ENCODE data around the gene ARHGEF3.
A peak's percentile ranks its signal among the peaks of the same experiment; 100 is the strongest.

The ARHGEF3 gene

DNA sequence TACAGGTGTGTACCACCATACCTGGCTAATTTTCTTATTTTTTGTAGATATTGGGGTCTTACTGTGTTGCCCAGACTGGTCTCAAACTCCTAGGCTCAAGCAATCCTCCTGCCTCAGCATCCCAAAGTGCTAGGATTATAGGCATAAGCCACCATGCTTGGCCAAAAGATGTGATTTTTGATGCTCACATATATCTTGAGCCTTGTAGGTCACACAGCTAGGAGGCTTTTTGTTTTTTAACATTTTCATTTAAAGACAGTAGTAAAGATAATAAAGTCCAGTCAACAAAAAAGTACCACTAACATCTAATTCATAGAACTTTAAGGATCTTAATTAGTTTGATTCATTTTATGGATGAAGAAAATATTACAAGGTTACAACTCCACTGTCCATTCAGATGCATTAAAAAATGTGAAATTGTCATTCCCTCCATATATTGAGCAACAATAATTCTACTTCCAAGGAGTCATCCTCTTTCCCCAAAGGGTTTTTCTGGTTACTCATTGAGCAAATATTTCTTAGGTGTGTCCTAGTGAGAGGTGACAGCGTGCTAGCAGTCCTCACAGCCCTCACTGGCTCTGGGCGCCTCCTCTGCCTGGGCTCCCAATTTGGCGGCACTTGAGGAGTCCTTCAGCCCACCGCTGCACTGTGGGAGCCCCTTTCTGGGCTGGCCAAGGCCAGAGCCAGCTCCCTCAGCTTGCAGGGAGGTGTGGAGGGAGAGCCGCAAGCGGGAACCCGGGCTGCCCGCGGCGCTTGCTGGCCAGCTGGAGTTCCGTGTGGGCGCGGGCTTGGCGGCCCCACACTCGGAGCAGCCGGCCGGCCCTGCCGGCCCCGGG is 110.4 kb downstream of the ARHGEF3 start:
- no peak overlapping the region for H3K9ac ChIP-seq (ENCODE audit: low read length)
- H3K36me3 ChIP-seq (ENCODE audit: control insufficient read depth, insufficient read depth, low read length) = no peaks in the 10 kb centered on the region
- H3K4me3 ChIP-seq (ENCODE audit: low read length) = no peak overlapping the region
- H3K27ac ChIP-seq (ENCODE audit: low read depth, low read length) = no peak overlapping the region
- no peaks in the 10 kb centered on the region for H3K4me1 ChIP-seq (ENCODE audit: control insufficient read depth, insufficient read depth, low read length)
- H3K27me3 ChIP-seq (ENCODE audit: control insufficient read depth, insufficient read depth, low read length) = no peaks in the 10 kb centered on the region

DNA sequence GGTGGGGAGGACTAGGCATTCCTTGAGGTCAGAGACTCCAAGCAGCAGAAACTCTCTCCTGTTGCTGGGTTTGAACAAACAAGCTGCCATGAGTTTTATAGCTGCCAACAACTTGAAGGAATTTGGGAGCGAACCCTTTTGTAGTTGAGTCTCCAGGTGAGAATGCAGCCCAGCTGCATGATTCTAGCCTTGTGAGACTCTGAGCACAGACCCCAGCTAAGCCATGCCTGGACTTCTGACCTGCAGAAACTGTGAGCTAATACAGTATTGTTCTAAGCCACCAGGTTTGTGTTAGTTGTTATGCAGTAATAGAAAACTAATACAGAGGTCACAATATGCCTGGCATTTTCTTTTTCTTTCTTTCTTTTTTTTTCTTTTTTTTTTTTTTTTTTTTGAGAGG is 112.4 kb downstream of the ARHGEF3 start:
- H3K27me3 ChIP-seq (ENCODE audit: control insufficient read depth, insufficient read depth, low read length) = no peaks in the 10 kb centered on the region
- no peaks in the 10 kb centered on the region for H3K36me3 ChIP-seq (ENCODE audit: control insufficient read depth, insufficient read depth, low read length)
- no peak overlapping the region for H3K9ac ChIP-seq (ENCODE audit: low read length)
- H3K27ac ChIP-seq (ENCODE audit: low read depth, low read length) = no peak overlapping the region
- no peaks in the 10 kb centered on the region for H3K4me1 ChIP-seq (ENCODE audit: control insufficient read depth, insufficient read depth, low read length)
- no peak overlapping the region for H3K4me3 ChIP-seq (ENCODE audit: low read length)

GRCh38 chr3:56688191-56688590 is 113.6 kb downstream of the ARHGEF3 start:
- Histone ChIP-seq H3K9ac (ENCODE audit: low read length) (no peak overlapping the region), H3K27ac (ENCODE audit: low read depth, low read length) (no peak overlapping the region), H3K4me3 (ENCODE audit: low read length) (no peak overlapping the region), H3K36me3 (ENCODE audit: control insufficient read depth, insufficient read depth, low read length) (no peaks in the 10 kb centered on the region), H3K4me1 (ENCODE audit: control insufficient read depth, insufficient read depth, low read length) (no peaks in the 10 kb centered on the region), H3K27me3 (ENCODE audit: control insufficient read depth, insufficient read depth, low read length) (no peaks in the 10 kb centered on the region)

- H3K27me3 ChIP-seq (ENCODE audit: control insufficient read depth, insufficient read depth, low read length) = no peaks in the 10 kb centered on the region
- H3K36me3 ChIP-seq (ENCODE audit: control insufficient read depth, insufficient read depth, low read length) = no peaks in the 10 kb centered on the region
- no peak overlapping the region for H3K27ac ChIP-seq (ENCODE audit: low read depth, low read length)
- peaks cover 4% of the 10 kb centered on the region for H3K4me1 ChIP-seq (ENCODE audit: control insufficient read depth, insufficient read depth, low read length)
- H3K4me3 ChIP-seq (ENCODE audit: low read length) = no peak overlapping the region
- no peak overlapping the region for H3K9ac ChIP-seq (ENCODE audit: low read length)
Observed at GRCh38 chr3:56684029-56684428, 117.7 kb downstream of the ARHGEF3 start.

GRCh38 chr3:56683122-56683817 is 118.5 kb downstream of the ARHGEF3 start, which contains the start of gene TASOR:
Gene TASOR, minus strand, starts transcription at chr3:56683265. Its CDS starts 259 bp downstream, at chr3:56683006.
- H3K4me3 ChIP-seq (ENCODE audit: low read length) = peak within 1 kb of the TSS; percentile 89
- H3K9ac ChIP-seq (ENCODE audit: low read length) = peak within 1 kb of the TSS; percentile 77
- H3K27ac ChIP-seq (ENCODE audit: low read depth, low read length) = peak within 1 kb of the TSS; percentile 100
- H3K27me3 ChIP-seq (ENCODE audit: control insufficient read depth, insufficient read depth, low read length) = no peaks in the 10 kb centered on the region
- peaks cover 4% of the 10 kb centered on the region for H3K4me1 ChIP-seq (ENCODE audit: control insufficient read depth, insufficient read depth, low read length)
- no peaks in the 10 kb centered on the region for H3K36me3 ChIP-seq (ENCODE audit: control insufficient read depth, insufficient read depth, low read length)

DNA sequence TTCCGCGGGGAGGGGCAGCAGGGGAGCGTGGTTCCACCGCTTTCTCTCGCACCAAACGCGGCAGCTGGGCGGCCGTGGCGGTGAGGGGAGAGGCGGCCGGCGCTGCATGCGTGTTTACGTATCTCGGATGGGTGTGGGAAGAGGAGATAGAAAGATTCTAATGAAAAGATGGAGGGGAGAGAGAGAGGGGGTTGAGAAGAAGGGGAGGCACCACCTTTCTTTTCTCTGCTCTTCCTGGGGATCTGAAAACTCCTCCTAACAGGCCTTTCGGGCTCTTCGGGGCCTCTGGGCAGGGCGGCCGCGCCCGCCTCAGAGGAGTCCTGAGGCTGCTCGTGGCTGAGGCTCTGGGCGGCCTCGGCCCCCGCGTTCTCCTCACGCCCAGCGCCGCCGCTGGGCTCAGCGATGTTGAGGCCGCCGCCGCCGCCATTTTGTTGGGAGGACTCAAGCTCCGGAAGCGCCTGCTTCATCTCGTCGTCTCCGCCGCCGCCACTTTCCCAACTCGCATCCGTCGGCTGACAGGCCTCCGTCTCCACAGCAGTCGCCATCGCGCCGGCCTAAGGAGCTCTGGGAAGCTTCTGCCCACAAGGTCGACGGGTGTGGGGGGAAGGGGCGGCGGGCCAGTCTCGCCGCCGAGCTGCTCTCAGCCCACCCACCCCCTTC is 119.2 kb downstream of the ARHGEF3 start:
- Histone ChIP-seq H3K4me1 (ENCODE audit: control insufficient read depth, insufficient read depth, low read length) (peaks cover 4% of the 10 kb centered on the region), H3K27ac (ENCODE audit: low read depth, low read length) (peak overlapping the region; percentile 100), H3K4me3 (ENCODE audit: low read length) (peak overlapping the region; percentile 89), H3K36me3 (ENCODE audit: control insufficient read depth, insufficient read depth, low read length) (no peaks in the 10 kb centered on the region), H3K27me3 (ENCODE audit: control insufficient read depth, insufficient read depth, low read length) (no peaks in the 10 kb centered on the region), H3K9ac (ENCODE audit: low read length) (peak overlapping the region; percentile 77)

DNA sequence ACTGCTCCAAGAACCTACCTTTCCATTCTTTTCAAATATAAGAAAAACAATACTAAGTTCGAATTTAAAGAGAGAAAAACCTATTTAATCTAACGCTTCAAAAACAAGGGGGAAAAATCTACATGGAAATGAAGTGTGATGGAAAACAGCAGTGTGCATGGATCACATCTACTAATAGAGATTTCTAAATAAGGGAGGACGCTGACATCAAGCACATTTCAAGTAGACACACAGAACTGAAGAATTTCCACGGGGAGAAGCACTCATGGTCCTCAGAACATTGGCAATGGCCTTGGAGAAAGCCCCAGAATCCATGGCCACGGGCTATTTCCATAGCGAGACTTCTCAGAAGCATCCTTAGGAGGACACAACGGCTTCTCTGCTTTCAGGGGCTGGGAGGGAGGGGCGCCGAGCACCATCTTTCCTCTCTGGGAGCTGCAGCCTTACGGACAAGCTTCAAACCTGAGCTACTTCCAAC is 119.7 kb downstream of the ARHGEF3 start:
- peak overlapping the region; percentile 100 for H3K27ac ChIP-seq (ENCODE audit: low read depth, low read length)
- peak overlapping the region; percentile 89 for H3K4me3 ChIP-seq (ENCODE audit: low read length)
- no peaks in the 10 kb centered on the region for H3K27me3 ChIP-seq (ENCODE audit: control insufficient read depth, insufficient read depth, low read length)
- H3K4me1 ChIP-seq (ENCODE audit: control insufficient read depth, insufficient read depth, low read length) = peaks cover 4% of the 10 kb centered on the region
- peak overlapping the region; percentile 66 for H3K9ac ChIP-seq (ENCODE audit: low read length)
- H3K36me3 ChIP-seq (ENCODE audit: control insufficient read depth, insufficient read depth, low read length) = no peaks in the 10 kb centered on the region

DNA sequence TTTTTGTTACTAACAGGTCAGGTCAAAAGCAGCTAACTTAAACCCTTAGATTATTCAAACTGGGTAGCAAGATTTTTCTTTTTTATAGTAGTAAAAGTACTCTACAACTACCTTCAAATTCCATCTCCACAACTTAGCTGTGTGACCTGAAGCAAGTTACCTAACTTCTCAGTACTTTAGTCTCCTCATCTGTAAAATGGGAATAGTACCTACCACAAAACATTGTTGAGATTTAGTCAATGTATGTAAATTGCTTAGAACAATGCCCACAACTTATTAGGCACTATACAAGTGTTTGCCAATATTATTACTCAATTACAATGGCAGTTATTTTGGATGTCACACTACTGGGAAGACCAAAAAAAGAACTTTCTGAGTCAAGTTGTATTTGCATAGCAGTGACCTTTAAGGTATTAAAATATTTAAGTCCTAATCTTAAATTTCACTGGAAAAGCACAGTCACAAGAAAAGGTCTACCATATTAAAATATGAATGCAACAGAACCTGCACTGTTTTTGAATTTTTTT is 121.6 kb downstream of the ARHGEF3 start:
- no peak overlapping the region for H3K9ac ChIP-seq (ENCODE audit: low read length)
- H3K4me1 ChIP-seq (ENCODE audit: control insufficient read depth, insufficient read depth, low read length) = peaks cover 4% of the 10 kb centered on the region
- no peaks in the 10 kb centered on the region for H3K36me3 ChIP-seq (ENCODE audit: control insufficient read depth, insufficient read depth, low read length)
- no peak overlapping the region for H3K27ac ChIP-seq (ENCODE audit: low read depth, low read length)
- no peak overlapping the region for H3K4me3 ChIP-seq (ENCODE audit: low read length)
- H3K27me3 ChIP-seq (ENCODE audit: control insufficient read depth, insufficient read depth, low read length) = no peaks in the 10 kb centered on the region
